Bronchial epithelial cell (primary cell): Measurements from ENCODE around the gene LINGO4. TPM values are rescaled to one million over a fixed set of nuclear protein-coding genes. Genes with fewer than 3 reads are reported as not detected.

Experiments
- DNase-seq: peaks from one replicate; pipeline ENCODE4 v3.0.0-alpha.2; 2010; ENCODE audit warnings: low read depth
- FAIRE-seq: peaks from 2 replicates; lab custom pipeline; 2011; peaks lifted over from hg19 to GRCh38; lab: Jason Lieb, UNC
- H3K27me3 ChIP-seq: 2 replicates; pipeline ENCODE4 v1.5.1; 2011; ENCODE audit warnings: low read length; ENCODE audit not compliant: control insufficient read depth, insufficient read depth
- H3K36me3 ChIP-seq: 2 replicates; pipeline ENCODE4 v1.5.1; 2011; ENCODE audit warnings: low read length; ENCODE audit not compliant: control insufficient read depth, insufficient read depth
- H3K4me3 ChIP-seq: 2 replicates; pipeline ENCODE4 v1.5.1; 2011; ENCODE audit warnings: mild to moderate bottlenecking, low read depth, low read length, control low read depth
- total RNA-seq: library from RNA; depleted of rRNA; stranded (reverse); fragments of >200 nt; gene quantifications from 2 replicates; pipeline ENCODE4 v1.2.1, GENCODE V29; 2014
- TF ChIP-seq, protein P1 (sequence below): IDR thresholded peaks from 2 replicates; pipeline ENCODE4 v1.5.1; 2011; ENCODE audit warnings: mild to moderate bottlenecking, moderate library complexity, low read length, control low read depth, inconsistent platforms; ENCODE audit not compliant: insufficient read depth, severe bottlenecking

The LINGO4 gene
- total RNA-seq, 1 donor from 2014 or later = not detected

DNA sequence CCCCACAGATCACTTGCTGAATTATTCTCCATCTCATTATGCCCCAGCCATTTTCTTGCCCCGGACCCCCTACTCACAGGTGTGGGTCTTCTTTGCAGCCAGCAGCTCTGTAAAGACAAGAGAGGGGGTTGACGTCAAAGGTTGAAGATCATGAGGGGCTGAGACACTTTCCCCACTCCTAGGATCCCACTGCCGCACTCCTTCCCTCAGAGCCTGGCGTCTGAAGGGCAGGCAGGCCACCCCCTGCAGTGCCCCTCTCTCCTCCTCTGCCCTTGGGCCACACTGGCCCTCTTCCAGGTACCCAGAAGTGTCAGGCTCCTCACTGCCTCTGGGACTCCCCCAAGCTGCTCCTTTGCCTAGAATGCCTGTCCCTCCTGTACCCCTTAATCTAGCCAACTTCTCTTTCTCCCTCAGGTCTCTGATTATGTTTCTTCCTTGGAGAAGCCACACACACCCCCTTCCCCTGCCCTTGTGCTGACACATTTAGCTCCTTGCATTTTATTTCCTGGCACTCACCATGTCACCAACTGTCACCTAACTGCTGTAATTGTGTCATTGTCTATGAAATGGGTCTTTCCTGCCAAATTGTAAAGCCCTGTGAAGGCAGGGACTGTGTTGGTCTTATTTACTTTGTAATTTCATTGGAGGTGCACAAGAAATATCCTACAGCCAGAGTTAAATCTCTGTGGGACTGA is 24.3 kb upstream of the LINGO4 start:
- FAIRE-seq = no peak
- H3K4me3 ChIP-seq = no peak overlapping the region

DNA sequence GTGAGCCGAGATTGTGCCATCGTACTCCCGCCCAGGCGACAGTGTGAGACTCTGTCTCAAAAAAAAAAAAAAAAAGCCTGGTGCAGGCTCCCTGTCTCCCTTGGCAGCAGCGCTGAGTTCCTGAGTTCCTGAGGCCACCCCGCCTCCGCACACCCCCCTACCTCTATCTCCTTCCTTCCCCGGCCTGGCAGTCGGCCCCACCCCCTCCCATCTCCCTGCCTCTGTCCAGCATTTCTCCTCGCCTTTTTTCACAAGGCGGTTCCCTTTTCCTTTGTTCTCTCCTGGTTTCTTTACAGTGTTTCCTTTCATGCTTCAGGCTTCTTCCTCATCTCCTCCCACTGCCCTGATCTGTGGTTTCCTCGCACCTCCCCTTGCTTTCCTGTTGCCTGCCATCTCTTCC is 23.7 kb upstream of the LINGO4 start:
- no peaks in the 10 kb centered on the region for H3K27me3 ChIP-seq
- H3K4me3 ChIP-seq = no peak overlapping the region
- FAIRE-seq (peak; percentile 52), DNase-seq (peak; percentile 61)
- no peaks in the 10 kb centered on the region for H3K36me3 ChIP-seq
- TF ChIP-seq, protein P1, sequence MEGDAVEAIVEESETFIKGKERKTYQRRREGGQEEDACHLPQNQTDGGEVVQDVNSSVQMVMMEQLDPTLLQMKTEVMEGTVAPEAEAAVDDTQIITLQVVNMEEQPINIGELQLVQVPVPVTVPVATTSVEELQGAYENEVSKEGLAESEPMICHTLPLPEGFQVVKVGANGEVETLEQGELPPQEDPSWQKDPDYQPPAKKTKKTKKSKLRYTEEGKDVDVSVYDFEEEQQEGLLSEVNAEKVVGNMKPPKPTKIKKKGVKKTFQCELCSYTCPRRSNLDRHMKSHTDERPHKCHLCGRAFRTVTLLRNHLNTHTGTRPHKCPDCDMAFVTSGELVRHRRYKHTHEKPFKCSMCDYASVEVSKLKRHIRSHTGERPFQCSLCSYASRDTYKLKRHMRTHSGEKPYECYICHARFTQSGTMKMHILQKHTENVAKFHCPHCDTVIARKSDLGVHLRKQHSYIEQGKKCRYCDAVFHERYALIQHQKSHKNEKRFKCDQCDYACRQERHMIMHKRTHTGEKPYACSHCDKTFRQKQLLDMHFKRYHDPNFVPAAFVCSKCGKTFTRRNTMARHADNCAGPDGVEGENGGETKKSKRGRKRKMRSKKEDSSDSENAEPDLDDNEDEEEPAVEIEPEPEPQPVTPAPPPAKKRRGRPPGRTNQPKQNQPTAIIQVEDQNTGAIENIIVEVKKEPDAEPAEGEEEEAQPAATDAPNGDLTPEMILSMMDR = no peak

More for the DNA sequence above, 24.3 kb upstream of the LINGO4 start:
- no peaks in the 10 kb centered on the region for H3K36me3 ChIP-seq
- no peak for DNase-seq
- H3K27me3 ChIP-seq = no peaks in the 10 kb centered on the region
- TF ChIP-seq, protein P1 = no peak

DNA sequence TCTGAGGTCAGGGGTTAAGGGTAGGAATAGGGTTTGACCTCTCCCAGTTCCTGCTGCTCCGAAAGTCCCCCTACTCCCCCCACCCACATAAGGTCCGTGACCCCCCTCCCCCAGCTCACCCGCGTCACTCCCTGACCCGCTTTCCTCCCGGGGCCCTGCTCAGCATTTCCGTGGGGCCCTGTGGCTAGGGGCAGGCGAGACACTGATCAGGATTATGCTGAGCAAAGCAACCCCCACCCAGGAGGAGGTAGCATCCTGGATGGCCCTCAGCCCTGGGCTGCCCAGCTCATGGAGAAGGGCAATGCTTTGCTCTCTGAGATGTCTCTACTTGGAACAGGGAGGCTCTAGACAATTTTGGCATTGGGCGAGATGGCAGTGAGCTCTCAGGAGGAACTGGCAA is 22.6 kb upstream of the LINGO4 start:
- TF ChIP-seq, protein P1 = no peak
- H3K36me3 ChIP-seq = no peaks in the 10 kb centered on the region
- H3K4me3 ChIP-seq = no peak overlapping the region
- no peaks in the 10 kb centered on the region for H3K27me3 ChIP-seq
- no peak for FAIRE-seq
- no peak for DNase-seq

DNA sequence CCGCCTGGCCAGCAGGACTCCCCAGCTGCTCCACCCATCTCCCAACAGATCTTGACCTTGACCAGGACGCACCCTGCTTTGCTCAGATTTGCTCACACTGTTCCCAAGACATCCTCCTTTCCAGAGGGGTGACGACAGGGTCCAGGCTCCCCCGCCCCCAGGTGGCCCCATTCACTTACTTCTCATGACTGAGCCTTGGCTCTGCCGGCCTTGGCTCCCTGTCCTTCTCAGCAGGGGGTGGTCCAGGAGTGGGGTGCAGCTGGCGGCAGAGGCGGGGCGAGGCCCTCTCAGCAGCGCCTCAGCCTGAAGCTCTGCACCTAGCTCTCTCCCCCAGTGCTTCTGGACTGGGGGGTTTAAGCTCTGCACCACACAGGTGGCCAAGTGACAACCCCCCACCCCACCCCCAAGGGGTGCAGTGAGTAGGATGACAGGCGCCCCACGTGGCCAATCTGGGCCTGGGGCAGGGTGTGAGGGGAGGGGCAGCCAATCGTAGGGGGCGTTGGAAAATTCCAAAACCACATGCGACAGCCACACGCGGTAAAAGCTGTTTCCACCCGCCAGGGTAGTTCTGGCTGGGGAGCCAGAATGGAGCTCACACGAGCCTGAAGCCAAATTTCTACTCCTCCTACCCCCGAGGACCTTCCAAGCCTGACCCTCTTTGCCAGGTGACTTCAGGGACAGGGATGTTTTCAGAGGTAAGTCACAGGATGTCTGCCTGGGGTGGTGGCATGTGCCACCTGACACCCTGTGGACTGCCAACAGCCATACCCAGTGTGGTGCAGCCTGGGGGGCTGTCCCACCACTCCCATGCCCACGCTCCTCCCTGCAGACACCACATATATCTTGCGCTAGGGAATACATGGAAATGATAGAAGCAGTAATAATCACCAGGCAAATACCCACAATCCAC is 20.8 kb upstream of the LINGO4 start:
- Histone ChIP-seq H3K36me3 (no peaks in the 10 kb centered on the region), H3K4me3 (no peak overlapping the region), H3K27me3 (no peaks in the 10 kb centered on the region)
- no peak for DNase-seq
- TF ChIP-seq, protein P1 = no peak
- FAIRE-seq = peak; percentile 75

DNA sequence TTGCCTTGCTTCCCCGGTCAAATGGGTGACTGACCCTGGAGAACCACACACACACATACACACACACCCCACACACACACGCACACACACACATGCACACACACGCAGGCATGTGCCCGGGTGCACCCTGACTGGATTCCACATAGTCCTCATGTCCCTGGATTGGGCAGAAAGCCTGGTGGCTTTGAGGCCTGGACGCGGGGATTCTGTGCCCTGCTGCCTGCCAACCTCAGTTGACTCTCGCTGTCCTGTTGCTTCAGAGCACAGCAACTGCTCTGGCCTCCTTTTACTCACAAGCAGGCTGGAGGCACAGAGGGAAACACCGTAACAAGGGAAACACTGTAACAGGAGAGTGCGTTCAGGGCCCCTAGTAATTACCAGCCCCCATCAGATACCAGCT is 20.0 kb upstream of the LINGO4 start:
- TF ChIP-seq, protein P1 = no peak
- H3K4me3 ChIP-seq = no peak overlapping the region

More for the DNA sequence above, 20.0 kb upstream of the LINGO4 start:
- no peak for DNase-seq
- no peak for FAIRE-seq
- Histone ChIP-seq H3K27me3 (no peaks in the 10 kb centered on the region), H3K36me3 (no peaks in the 10 kb centered on the region)
